GM06990 (cell line): ENCODE results near the gene SPTLC2.

Source experiments
- DNase-seq: peaks from one replicate; pipeline ENCODE4 v3.0.0-alpha.2; 2011; ENCODE audit not compliant: insufficient read length; ENCODE audit errors: extremely low read depth
- H3K27me3 ChIP-seq: replicated peaks from 2 replicates; pipeline ENCODE4 v1.6.0; 2011; ENCODE audit warnings: low read length; ENCODE audit not compliant: control insufficient read depth, insufficient read depth
- H3K36me3 ChIP-seq: 2 replicates; pipeline ENCODE4 v1.5.1; 2011; ENCODE audit warnings: low read length; ENCODE audit not compliant: control insufficient read depth, insufficient read depth
- H3K4me3 ChIP-seq: replicated peaks from 2 replicates; pipeline ENCODE4 v1.5.1; 2011; ENCODE audit warnings: low read depth, mild to moderate bottlenecking, control low read depth, low read length
- CTCF ChIP-seq: IDR thresholded peaks from 2 replicates; pipeline ENCODE4 v1.5.1; 2011; ENCODE audit warnings: low read length, control low read depth, mild to moderate bottlenecking, inconsistent platforms; ENCODE audit not compliant: insufficient read depth, poor library complexity, severe bottlenecking

The SPTLC2 gene

GRCh38 chr14:77570706-77571268 is 45.6 kb downstream of the SPTLC2 start:
- Histone ChIP-seq H3K27me3 (no peaks in the 10 kb centered on the region), H3K4me3 (no peak overlapping the region), H3K36me3 (peaks cover 2% of the 10 kb centered on the region)
- no peak for TF ChIP-seq CTCF
- DNase-seq: no peak

DNA sequence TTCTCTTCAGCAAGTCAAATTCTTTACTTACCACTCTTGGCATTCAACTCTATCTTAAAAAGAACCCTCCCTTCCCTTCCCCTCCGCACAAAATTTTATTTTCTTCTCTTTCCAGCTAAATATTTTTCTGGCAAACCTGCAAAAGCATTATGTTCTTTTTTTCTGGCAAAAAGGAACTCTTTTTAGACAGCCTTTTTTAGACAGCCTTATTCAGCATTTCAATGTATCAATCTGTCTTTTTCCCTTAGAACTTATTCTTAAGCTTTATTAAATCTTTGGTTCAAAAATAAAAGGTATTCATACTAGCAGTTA is 50.5 kb downstream of the SPTLC2 start:
- Histone ChIP-seq H3K4me3 (no peak overlapping the region), H3K36me3 (no peaks in the 10 kb centered on the region; the same call in 1 of the 2 replicates), H3K27me3 (no peaks in the 10 kb centered on the region)
- DNase-seq: no peak
- no peak for TF ChIP-seq CTCF

GRCh38 chr14:77565289-77565993 is 51.0 kb downstream of the SPTLC2 start:
- no peak overlapping the region for H3K4me3 ChIP-seq
- no peaks in the 10 kb centered on the region; the same call in 1 of the 2 replicates for H3K36me3 ChIP-seq
- no peak for TF ChIP-seq CTCF
- no peaks in the 10 kb centered on the region for H3K27me3 ChIP-seq
- DNase-seq: no peak

GRCh38 chr14:77562681-77563080 is 53.8 kb downstream of the SPTLC2 start:
- Histone ChIP-seq H3K27me3 (no peaks in the 10 kb centered on the region), H3K4me3 (no peak overlapping the region), H3K36me3 (no peaks in the 10 kb centered on the region; the same call in 1 of the 2 replicates)
- no peak for TF ChIP-seq CTCF
- no peak for DNase-seq

- Histone ChIP-seq H3K36me3 (no peaks in the 10 kb centered on the region; the same call in 1 of the 2 replicates), H3K4me3 (no peak overlapping the region)
- no peak for TF ChIP-seq CTCF
Measured at GRCh38 chr14:77561881-77562280, 54.6 kb downstream of the SPTLC2 start.

More at GRCh38 chr14:77561881-77562280, 54.6 kb downstream of the SPTLC2 start:
- no peak for DNase-seq
- no peaks in the 10 kb centered on the region for H3K27me3 ChIP-seq
